GM19324 (cell line): Measurements from ENCODE around the gene AGBL1.

Experiments
- ATAC-seq: cut with Tn5 transposase; IDR thresholded peaks from one replicate; pipeline ENCODE4 v1.9.1; 2021; ENCODE audit warnings: mild to moderate bottlenecking, moderate library complexity; ENCODE audit not compliant: unreplicated experiment, low FRiP score

The AGBL1 gene

DNA sequence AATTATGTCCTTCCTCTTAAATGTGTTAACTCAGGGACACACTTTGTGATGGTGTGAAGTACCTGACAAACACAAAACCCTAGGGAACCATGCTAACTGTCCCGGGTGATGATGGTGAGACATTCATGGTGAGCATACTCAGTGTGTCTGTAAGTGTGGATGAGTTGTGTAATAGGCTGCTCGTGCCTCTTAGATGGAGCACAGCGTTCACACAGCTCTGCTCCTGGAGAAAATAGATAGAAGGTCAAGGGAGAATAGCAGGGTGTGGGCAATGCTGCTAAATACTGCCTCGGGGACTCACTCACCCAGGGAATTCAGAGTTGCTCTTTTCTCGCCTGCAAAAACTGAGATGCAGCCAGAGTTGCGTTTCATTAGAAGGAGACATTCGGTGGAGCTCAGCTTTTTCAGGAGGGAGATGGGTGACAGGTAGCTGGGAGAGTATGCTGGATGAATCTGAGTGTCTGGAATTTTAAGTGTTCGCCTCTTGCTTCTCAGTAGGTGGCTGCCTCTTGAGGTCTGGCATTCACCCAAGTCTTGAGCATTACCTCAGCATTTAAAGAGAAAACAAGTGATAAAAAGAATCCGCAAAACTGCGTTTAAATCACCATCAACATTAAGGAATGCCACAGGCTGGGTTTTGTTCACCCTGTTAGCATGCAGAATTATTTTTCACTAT lies 813.2 kb downstream of the AGBL1 start:
- no peak for ATAC-seq

DNA sequence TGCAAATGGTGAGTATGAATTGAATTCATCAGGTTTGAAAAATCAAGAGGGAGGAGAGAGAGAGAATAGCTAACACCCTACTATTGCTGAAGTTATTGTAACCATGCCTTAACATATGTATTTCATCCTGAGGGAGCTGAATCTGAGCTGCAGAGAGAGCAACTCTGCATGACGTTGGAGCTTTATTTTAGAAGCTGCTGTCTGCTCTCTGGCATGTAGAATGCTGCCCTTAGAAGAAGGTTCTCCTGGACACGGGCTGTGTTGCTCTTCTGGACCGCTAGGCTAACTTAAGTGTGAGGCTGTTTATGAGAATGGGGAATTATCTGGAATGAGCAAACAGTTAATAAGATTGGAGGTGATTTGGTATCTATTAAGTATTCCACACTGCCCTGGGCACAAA lies 814.6 kb downstream of the AGBL1 start:
- ATAC-seq, result no peak

DNA sequence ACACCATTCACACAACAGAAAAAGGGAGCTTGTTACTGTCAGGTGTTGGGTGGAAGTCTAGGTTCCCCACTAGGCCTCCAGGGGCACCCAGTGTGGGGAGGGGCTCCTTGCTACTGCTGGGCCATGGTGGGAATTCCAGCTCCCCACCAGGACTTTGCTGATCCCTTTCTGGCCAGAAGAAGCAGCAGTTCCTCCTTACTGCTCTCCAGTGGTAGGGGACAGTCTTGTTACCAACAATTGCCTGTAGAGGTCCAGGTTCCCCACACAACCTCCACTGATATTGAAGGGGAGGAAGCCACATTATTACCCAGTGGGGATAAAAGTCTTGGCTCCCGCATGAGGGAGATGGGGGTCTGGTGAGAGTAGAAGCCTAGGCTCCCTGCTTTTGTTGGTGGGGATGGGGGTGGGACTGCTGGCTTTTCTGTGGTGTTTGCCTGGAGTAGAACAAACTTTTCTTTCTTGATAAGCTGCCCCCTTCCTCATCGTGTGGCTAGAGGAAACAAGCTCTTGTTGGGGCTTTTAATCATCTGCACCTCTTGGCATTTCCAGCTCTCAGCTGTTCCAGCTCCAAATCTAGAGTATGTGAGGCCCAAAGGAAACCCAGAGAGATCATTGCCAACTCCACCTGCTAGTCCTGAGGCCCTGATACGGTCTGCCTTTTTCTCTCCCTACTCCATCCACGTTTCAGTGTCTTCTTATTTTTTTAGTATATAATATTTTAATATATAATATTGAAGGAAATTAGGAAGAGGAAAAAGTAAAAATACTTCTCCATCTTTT lies 824.2 kb downstream of the AGBL1 start:
- no peak for ATAC-seq

DNA sequence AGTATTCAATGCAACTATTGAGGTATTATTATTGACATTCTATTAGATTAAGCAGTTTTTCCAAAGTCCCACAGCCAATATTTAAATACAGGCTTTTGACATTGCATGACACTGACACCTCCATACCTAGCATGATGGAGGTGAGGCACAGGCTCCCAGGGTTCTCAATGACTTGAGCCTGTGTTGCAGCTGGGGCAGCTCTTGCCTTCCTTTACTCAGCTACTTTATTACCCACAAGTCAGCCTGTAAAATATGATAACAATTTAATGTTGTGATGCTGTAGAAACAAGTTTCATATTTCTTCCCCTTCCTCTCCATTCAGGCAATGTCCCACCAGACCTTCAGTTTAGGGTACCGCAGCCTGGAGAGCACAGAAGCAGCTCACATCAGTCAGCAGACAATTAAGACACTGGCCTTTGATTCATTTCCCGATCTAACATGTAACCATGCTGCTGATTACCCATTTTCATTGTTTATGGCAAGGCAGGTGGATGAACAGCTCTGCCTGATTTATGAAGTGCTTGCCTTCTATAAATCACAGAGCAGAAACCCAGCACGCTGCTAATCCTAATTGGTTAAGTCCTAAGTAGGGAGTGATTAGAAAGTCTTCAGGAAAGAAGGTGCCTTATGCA lies 826.1 kb downstream of the AGBL1 start:
- no peak for ATAC-seq

DNA sequence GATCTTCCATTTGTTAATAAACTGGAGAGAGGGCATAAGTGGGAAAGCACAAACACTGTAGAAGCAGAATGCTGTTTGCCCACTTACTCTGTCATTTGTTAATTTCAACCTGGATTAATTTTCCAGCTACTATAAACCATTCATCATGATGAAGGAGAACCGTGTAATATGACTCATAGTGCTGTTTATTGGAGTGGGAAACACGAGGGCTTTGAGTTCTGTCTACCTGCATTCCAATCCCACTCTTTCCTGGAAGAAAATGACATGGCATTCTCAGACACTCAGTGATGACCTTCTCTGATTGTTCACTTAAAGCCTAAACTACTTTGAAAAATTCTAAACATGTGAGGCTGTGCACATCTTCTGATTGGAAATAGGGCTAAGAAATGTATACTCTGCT lies 826.7 kb downstream of the AGBL1 start:
- ATAC-seq, result no peak

DNA sequence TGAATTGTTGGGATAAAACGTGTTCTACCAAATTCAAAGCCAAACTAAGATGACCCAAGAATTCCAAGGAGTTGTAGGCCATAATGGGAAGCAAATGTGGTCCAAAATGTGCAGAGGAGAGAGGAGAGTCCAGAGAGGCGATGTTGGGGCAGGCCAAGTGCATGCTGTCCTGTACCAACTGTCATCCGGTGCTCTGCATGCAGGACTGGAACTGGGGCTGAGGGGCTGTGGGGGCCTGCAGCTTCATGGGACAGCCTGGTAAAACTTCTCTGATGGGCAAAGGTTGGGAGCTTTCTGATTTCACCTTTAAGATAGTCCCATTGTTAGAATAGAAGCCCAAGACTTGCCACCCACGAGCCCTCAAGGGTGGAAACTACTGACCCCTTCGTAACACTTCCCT lies 831.4 kb downstream of the AGBL1 start:
- ATAC-seq, result no peak

DNA sequence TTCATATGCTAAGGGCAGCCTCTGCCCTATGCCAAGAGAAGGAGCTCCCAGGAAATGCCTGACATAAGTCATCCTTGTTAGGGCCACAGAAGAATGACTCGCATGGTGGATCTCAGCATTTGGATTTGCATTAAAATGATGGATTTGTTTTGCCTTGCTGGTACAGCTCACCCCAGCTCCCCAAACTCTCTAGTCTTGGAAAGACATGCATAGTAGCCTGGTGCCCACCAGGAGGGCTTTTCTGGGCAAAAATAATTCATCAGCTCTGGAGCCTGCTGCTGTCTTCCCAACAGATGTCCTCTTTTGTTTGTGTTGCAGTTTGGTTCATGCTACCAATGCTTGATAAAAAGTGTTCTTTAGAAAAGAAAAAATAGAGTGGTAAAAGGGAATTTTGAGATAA lies 833.0 kb downstream of the AGBL1 start:
- ATAC-seq, result no peak

DNA sequence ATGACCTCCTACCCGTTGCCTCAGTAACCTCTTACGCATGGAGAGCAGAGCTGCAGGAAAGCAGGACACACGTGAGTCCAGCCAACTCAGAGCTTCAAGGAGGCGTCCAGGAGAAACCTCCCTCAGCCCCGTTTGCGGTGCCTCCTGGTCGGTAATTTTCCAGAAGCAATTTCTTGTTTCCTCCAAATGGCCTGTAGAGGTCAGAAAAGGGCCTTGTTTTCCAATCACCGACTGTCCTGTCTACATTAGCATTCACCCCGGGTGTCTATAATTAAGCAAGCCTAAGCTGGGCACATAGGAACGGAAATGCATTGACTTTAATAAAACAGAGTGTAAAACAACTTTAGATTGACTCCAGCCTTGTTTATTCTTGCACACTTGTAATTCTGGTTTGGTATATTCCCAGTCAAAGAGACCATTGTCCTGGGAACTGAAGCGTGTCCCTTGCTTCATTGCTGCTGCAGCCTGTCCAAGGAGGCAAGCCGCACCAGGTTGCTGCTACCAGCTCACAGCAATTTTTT lies 836.2 kb downstream of the AGBL1 start:
- ATAC-seq, result no peak

DNA sequence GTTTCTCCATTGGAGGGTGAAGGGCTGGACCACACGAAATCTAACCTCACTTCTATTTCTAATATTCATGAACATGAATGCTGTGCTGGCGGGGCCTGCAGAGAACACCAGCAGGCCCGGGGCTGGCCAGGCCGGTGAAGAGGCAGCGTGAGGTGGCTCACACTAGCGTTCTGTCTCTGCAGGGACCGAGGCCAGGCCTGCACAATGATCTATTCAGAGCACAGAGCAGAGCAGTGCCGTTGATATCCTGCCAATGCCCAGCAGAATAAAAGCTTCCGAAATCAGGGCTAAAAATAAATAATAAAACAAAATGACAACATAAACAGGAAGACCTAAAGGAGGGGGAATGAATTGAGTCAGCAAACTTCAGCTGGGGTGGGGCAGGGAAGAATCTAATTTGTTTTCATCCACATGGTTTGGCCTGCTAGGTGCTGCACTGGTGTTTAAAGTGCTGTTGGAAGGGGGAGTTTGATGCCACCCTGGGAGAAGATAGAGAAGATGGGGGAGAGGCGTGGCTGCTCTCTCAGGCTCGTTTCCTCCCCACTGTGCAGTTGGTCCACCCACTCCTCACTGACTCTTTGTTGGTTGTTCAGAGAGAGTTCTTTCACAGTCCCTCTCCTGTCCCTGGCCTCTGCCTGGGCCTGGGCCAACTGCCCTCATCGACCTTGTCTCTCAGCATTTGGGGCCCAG lies 837.1 kb downstream of the AGBL1 start:
- no peak for ATAC-seq

DNA sequence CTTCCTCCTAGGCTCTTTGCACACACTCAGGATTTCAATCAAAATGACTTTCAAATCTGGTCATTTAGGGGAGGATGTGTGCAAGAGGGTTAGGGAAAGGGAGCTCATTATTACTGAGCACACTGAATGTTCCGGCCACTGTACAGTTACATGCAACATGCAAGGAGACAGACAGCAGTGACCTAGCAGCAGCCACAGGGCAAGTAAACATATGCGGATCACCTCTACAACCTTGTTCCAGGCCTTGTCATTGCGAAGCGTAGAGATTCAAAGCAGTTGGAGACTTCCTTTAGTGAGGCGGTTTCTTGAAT lies 837.6 kb downstream of the AGBL1 start:
- no peak for ATAC-seq

DNA sequence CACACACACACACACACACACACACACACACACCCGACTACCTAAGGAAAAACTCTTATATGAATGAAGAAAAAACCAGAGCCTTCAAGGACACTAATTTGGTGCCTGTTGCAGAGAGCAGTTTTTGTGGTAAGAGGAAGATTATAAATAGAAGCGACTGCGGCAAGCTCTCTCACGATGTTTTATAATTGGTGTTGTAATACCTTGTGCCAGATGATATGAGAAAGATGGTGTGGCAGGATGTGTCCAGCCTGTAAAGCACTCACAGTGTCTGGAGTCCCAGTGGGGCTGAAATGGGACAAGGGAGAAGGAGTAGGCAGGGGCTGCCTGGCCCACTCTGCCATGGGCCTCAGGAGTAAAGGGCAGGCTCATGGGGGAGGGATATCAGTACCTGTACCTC lies 839.9 kb downstream of the AGBL1 start:
- ATAC-seq, result no peak

DNA sequence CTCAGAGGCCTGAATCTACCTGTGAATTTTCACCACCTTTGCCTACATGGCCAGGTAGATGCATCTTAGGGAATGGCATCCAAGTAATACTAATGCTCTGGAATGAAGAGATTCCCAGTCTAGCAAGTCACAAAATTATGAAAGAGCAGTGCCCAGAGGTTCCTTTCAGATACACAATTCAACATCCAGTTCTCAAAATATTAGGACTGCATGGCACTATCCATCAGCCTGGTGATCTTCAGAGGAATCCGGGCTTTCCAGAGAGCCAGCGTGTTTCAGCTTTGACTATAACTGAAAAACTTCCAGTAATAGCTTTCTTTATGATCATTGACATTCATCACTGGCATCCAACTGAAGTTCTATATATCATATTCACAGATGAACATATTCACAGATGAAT lies 849.8 kb downstream of the AGBL1 start:
- no peak for ATAC-seq

DNA sequence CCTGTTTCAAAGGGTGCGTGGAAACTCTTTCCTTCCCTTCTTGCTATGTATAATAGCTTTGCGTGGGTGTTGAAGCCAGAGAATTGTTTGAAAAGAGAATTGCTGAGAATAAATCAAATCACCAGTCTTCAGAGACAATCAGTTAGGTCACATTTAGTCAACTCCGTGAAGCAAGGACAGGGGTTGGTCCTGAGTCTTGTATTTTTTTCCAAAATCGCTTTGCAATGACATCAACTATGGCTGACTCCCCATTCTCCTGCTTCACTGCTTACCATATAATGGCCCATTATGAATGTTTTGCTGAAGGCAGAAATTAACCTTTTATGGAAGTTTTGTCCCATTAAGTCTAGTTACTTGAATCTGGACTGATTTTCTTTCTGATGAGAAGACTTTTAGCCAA lies 852.8 kb downstream of the AGBL1 start:
- ATAC-seq, result no peak

DNA sequence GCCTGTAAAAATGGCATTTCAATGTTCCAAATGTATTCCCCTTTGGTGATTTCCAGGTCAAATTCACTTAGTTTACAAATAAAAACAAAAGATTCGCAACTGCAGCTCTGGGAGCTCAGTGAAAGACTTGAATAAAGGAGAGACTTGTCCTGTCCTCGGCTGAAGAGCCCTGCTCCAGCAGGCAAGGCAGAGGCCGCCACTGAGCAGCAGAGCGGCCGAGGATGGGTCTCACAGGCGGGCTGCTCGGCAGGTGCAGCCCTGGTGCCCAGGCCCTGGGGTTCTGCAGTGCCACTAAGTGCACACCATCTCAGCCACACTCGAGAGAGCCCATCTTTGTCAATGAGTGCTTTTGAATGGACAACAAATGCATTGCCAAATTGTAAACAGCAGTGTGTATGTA lies 856.2 kb downstream of the AGBL1 start:
- no peak for ATAC-seq

DNA sequence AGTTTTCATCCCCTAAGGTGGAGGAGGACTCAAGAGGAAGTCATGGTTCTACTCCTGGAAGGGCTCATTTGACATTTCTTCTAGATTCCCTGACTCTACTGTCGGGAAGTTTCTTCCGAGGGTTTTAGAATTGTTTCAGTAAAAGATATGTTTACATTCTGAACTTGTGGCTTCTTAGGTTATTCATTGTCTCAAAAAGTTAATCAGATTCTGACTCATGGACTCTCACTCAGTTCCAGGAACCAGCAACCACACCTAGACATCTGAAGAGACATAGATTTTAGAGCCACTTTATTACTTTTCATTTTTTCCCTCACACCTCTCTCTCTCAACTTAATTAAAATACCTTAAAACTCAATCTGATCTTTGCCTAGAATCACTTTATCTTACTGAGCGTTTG lies 862.6 kb downstream of the AGBL1 start:
- no peak for ATAC-seq

DNA sequence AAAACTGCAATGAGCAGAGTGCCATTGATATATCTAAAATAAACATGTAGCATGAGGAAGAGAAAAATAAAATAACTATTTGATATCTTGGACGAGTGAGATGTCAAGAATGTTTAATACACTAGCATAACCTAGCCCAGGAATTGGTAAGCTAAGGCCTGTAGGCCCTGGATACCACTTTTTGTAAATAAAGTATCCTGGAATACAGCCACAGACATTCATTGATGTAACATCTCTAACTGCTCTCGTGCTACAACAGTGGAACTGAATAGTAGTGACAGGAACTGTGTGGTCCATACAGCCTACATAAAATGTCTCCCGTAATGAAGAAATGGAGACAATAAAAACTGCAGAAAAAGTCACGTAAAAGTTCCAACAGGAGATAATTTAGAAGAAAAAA lies 869.0 kb downstream of the AGBL1 start:
- no peak for ATAC-seq

DNA sequence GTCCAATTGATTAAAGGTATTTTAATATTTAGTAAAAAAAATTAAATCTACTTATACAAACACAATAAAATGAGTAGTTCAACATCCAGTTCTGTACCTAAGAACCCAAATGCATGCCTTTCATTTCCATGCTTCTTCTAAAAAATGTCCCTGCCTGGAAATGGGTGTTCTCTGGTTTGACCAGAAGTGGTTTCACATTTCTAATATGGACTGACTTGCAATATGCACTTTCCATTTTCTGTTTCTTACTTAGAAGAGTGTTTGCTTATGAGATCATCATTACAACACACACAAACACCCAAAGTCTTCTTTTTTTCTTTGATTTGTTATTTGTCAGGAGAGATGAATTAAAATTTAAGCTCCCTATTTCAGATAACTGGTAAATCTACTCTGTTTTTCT lies 879.6 kb downstream of the AGBL1 start:
- no peak for ATAC-seq

DNA sequence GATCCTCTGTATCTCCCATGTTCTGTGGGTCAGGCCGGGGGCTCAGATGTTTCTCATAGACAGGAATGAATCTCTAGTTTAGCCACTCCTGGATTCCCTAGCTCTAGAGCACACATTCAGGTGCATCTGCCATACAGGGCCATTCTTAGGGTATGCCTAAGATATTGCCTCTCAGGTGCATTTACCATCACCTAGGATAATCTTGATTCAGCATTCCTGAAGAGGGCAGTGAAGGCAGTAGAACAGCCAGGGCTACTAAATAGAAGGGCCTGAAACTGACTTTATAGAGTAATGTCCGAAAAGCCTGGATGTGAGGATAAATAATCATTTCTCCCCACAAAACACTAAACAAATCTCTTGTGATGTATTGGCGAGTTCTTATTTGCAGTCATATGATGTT lies 882.0 kb downstream of the AGBL1 start:
- no peak for ATAC-seq

DNA sequence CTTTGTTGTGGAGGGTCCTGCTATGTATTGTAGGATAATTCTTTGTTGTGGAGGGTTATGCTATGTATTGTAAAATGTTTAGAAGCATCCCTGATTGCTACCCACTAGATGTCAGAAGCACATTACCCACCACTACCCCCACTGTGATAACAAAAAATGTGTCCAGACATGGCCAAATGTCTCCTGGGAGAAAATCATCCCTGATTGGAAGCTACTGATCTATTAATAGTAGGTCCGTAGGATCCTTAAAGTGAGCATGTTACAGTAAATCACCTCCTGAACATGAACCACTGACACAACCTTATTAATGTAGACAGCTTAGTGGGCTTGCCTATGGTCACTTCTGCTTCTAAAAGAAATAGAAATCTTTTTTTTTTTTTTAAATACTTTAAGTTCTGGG lies 884.6 kb downstream of the AGBL1 start:
- no peak for ATAC-seq

DNA sequence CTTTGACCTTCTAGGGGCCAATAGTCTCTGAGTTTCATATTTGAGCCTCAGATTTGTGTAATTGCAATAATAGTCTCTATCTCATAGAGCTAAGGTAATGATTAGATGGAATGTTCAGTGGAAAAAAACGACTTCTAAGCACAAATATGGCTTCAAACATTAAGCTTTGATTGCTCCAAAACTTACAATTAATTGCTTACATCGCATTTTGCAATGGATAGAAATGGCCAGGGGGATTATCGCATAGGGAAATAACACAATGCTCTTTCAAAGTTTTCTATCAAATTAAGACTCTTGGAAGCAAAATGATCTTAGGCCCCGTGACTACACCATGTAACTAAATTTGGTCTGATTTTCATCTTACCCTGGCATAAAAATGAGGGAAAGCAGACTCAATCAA lies 888.6 kb downstream of the AGBL1 start:
- ATAC-seq, result no peak

DNA sequence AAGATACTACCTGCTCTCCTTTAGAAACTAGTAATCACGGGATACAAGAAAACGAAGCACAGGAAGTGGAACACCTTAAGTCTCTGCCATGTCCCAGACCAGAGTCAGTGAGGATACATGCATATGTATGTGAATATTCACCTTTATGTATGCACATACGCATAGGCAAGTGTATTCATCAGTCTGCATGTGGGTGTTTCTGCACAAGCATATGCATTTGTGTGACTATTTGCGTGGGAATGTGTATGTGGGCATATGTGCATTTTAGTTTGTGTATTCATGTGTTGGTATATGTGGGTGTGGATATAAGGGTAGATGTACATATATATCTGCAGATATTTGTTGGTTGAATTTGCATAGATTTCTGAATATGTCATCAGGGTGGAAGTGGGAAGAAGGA lies 889.7 kb downstream of the AGBL1 start:
- no peak for ATAC-seq
